ENCODE measurements around the gene HDAC10. TPM values are rescaled to one million over a fixed set of nuclear protein-coding genes. Genes with fewer than 3 reads are reported as not detected.
A peak's percentile ranks its signal among the peaks of the same experiment; 100 is the strongest.
"Not testable (repeated sequence)": the region's sequence is repeated elsewhere in the genome, so short reads cannot be mapped to it uniquely, and the experiment has no call there.

HDAC10 gene
- total RNA-seq, 1 experiment from 2014 or later: 52.9 TPM

GRCh38 chr22:50205781-50206569 is 45.1 kb downstream of the HDAC10 start:
- intact Hi-C loops (cut with micrococcal nuclease; ENCODE audit: unreplicated experiment): no loop called here

GRCh38 chr22:50204998-50205397 is 46.1 kb downstream of the HDAC10 start:
- H3K9me3 Mint-ChIP-seq (ENCODE audit: low read depth, unreplicated experiment); intact Hi-C loops (cut with micrococcal nuclease; ENCODE audit: unreplicated experiment); H3K4me3 Mint-ChIP-seq (ENCODE audit: low read depth, unreplicated experiment); H3K27me3 Mint-ChIP-seq (ENCODE audit: unreplicated experiment); H3K27ac Mint-ChIP-seq (ENCODE audit: unreplicated experiment); CTCF ChIA-PET; BruUV-seq (replicated peaks); DNase-seq: not testable (repeated sequence)
- H3K36me3 Mint-ChIP-seq (ENCODE audit: insufficient read depth, unreplicated experiment): peaks cover 90% of the 10 kb centered on the region
- H3K4me1 Mint-ChIP-seq (ENCODE audit: low read depth, unreplicated experiment): peaks cover 16% of the 10 kb centered on the region

More at GRCh38 chr22:50205781-50206569, 45.1 kb downstream of the HDAC10 start:
- CTCF ChIA-PET: no interaction called here
- Mint-ChIP-seq H3K4me3 (ENCODE audit: low read depth, unreplicated experiment) (no peak overlapping the region), H3K27ac (ENCODE audit: unreplicated experiment) (no peak overlapping the region), H3K36me3 (ENCODE audit: insufficient read depth, unreplicated experiment) (peaks cover 84% of the 10 kb centered on the region), H3K9me3 (ENCODE audit: low read depth, unreplicated experiment) (no peaks in the 10 kb centered on the region), H3K4me1 (ENCODE audit: low read depth, unreplicated experiment) (peaks cover 16% of the 10 kb centered on the region), H3K27me3 (ENCODE audit: unreplicated experiment) (no peaks in the 10 kb centered on the region)
- no TSS peak for BruUV-seq (replicated peaks)
- DNase-seq: no peak
- no peak for TF ChIP-seq CTCF (IDR thresholded peaks at IDR 0.05; ENCODE audit: unreplicated experiment)

GRCh38 chr22:50204571-50204970 is 46.5 kb downstream of the HDAC10 start:
- TF ChIP-seq CTCF (IDR thresholded peaks at IDR 0.05; ENCODE audit: unreplicated experiment): no peak
- H3K27me3 Mint-ChIP-seq (ENCODE audit: unreplicated experiment): no peaks in the 10 kb centered on the region
- DNase-seq: no peak
- H3K4me3 Mint-ChIP-seq (ENCODE audit: low read depth, unreplicated experiment): no peak overlapping the region
- H3K36me3 Mint-ChIP-seq (ENCODE audit: insufficient read depth, unreplicated experiment): peaks cover 90% of the 10 kb centered on the region
- no peak overlapping the region for H3K27ac Mint-ChIP-seq (ENCODE audit: unreplicated experiment)
- H3K4me1 Mint-ChIP-seq (ENCODE audit: low read depth, unreplicated experiment): peaks cover 16% of the 10 kb centered on the region
- no TSS peak for BruUV-seq (replicated peaks)
- intact Hi-C loops (cut with micrococcal nuclease; ENCODE audit: unreplicated experiment): no loop called here
- H3K9me3 Mint-ChIP-seq (ENCODE audit: low read depth, unreplicated experiment): no peaks in the 10 kb centered on the region
- CTCF ChIA-PET: interaction anchor here (0.7 kb wide), 1 partner anchor 138 kb away, joined by 3 read pairs; no protein-coding TSS in a partner anchor

- BruUV-seq (replicated peaks): no TSS peak
- TF ChIP-seq CTCF (IDR thresholded peaks at IDR 0.05; ENCODE audit: unreplicated experiment): no peak
- H3K27me3 Mint-ChIP-seq (ENCODE audit: unreplicated experiment): no peaks in the 10 kb centered on the region
- H3K9me3 Mint-ChIP-seq (ENCODE audit: low read depth, unreplicated experiment): no peaks in the 10 kb centered on the region
- H3K4me3 Mint-ChIP-seq (ENCODE audit: low read depth, unreplicated experiment): no peak overlapping the region
- intact Hi-C loops (cut with micrococcal nuclease; ENCODE audit: unreplicated experiment): no loop called here
- H3K27ac Mint-ChIP-seq (ENCODE audit: unreplicated experiment): no peak overlapping the region
- peaks cover 16% of the 10 kb centered on the region for H3K4me1 Mint-ChIP-seq (ENCODE audit: low read depth, unreplicated experiment)
- peaks cover 90% of the 10 kb centered on the region for H3K36me3 Mint-ChIP-seq (ENCODE audit: insufficient read depth, unreplicated experiment)
- no peak for DNase-seq
- CTCF ChIA-PET: no interaction called here
Observed at GRCh38 chr22:50203288-50203687, 47.8 kb downstream of the HDAC10 start.

- CTCF ChIA-PET: no interaction called here
- intact Hi-C loops (cut with micrococcal nuclease; ENCODE audit: unreplicated experiment): no loop called here
Observed at GRCh38 chr22:50202130-50202666, 48.9 kb downstream of the HDAC10 start.

More at GRCh38 chr22:50202130-50202666, 48.9 kb downstream of the HDAC10 start:
- no peak overlapping the region for H3K27ac Mint-ChIP-seq (ENCODE audit: unreplicated experiment)
- DNase-seq: no peak
- TF ChIP-seq CTCF (IDR thresholded peaks at IDR 0.05; ENCODE audit: unreplicated experiment): no peak
- H3K36me3 Mint-ChIP-seq (ENCODE audit: insufficient read depth, unreplicated experiment): peaks cover 92% of the 10 kb centered on the region
- H3K9me3 Mint-ChIP-seq (ENCODE audit: low read depth, unreplicated experiment): no peaks in the 10 kb centered on the region
- peaks cover 16% of the 10 kb centered on the region for H3K4me1 Mint-ChIP-seq (ENCODE audit: low read depth, unreplicated experiment)
- peak overlapping the region; percentile 76 for H3K4me3 Mint-ChIP-seq (ENCODE audit: low read depth, unreplicated experiment)
- BruUV-seq (replicated peaks): no TSS peak
- no peaks in the 10 kb centered on the region for H3K27me3 Mint-ChIP-seq (ENCODE audit: unreplicated experiment)
